K562 (cell line): ENCODE data around the gene SYNGR4. TPM values are rescaled to one million over a fixed set of nuclear protein-coding genes. Genes with fewer than 3 reads are reported as not detected.
A peak's percentile ranks its signal among the peaks of the same experiment; 100 is the strongest.

ENCODE experiments used
- CBX3 ChIP-seq, 2 experiments: IDR thresholded peaks; 1 replicate in 1 of 2; 2 replicates in 1 of 2; pipeline ENCODE4 v1.6.1; 2012; ENCODE audit warnings: inconsistent platforms in 2 of 2, low read length in 2 of 2, borderline replicate concordance in 1 of 2, control low read depth in 1 of 2
- ZNF436 ChIP-seq: fragments of 250-450, 450-650 bp; sonication (Bioruptor Pico); formaldehyde crosslinking; IDR thresholded peaks from 2 replicates; pipeline ENCODE4 v1.7.0; 2020; ENCODE audit warnings: mild to moderate bottlenecking
- ZNF785 ChIP-seq: fragments of 250-450 bp; sonication (Bioruptor Pico); IDR thresholded peaks from 2 replicates; pipeline ENCODE4 v1.4.0; 2020; ENCODE audit warnings: mild to moderate bottlenecking
- polyA plus RNA-seq, 8 experiments: library from polyadenylated mRNA; depleted of rRNA in 4 of 8; stranded (reverse) in 5 of 8; unstranded in 3 of 8; fragments of >200 nt; fragmentation: Nextera tagmentation in 2 of 8; fragmentation: Illumina TruSeq in 1 of 8; extraction: Ambion mirVana in 2 of 8; extraction: Trizol in 1 of 8; gene quantifications; 2 replicates each; pipeline versions ENCODE4 v1.2.1 to v1.2.3, GENCODE V29; 2011 to 2014; ENCODE audit warnings: inconsistent platforms in 1 of 8, missing spikeins in 1 of 8
- total RNA-seq, 7 experiments: library from RNA; depleted of rRNA in 6 of 7; stranded (reverse); fragments of >200 nt in 6 of 7; fragmentation: Illumina TruSeq in 2 of 7; extraction: Trizol in 2 of 7; gene quantifications; 2 replicates each; pipeline versions ENCODE4 v1.2.1 to v1.2.3, GENCODE V29; 2011 to 2021; ENCODE audit warnings: low replicate concordance in 1 of 7
- TF ChIP-seq, protein P1 (sequence below): fragments of 450-650 bp; IDR thresholded peaks from 2 replicates; pipeline ENCODE4 v1.6.1; 2016; ENCODE audit warnings: mild to moderate bottlenecking, moderate library complexity
- TF ChIP-seq, protein P2 (sequence below): fragments of 250-450 bp; sonication (Bioruptor Pico); IDR thresholded peaks from 2 replicates; pipeline ENCODE4 v1.5.0; 2020; ENCODE audit warnings: mild to moderate bottlenecking

The SYNGR4 gene
- total and polyA plus RNA-seq, 9 of the 15 experiments (the other 6 are each of a cell fraction or from before 2014, with no cell fraction given) = 0.07 to 0.14 TPM; not detected in 7

DNA sequence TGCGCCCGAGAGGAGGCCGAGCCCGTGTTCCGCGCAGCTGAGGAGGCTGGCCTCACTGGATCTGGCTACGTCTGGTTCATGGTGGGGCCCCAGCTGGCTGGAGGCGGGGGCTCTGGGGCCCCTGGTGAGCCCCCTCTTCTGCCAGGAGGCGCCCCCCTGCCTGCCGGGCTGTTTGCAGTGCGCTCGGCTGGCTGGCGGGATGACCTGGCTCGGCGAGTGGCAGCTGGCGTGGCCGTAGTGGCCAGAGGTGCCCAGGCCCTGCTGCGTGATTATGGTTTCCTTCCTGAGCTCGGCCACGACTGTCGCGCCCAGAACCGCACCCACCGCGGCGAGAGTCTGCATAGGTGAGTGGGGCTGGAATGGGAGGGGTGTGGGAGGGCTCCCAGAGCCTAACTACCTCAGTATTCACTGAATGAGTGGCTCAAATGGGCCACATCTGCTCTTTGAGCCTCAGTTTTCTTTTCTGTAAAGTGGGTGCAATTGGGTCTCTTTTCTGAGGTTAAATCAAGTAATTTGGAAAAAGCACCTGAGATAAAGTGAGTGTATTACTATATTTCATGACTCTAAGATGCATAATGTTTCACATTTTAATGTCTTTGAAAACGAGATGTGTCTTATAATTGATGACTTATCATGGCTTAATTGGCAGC is 41.0 kb downstream of the SYNGR4 start (continued):
- TF ChIP-seq, protein P1, sequence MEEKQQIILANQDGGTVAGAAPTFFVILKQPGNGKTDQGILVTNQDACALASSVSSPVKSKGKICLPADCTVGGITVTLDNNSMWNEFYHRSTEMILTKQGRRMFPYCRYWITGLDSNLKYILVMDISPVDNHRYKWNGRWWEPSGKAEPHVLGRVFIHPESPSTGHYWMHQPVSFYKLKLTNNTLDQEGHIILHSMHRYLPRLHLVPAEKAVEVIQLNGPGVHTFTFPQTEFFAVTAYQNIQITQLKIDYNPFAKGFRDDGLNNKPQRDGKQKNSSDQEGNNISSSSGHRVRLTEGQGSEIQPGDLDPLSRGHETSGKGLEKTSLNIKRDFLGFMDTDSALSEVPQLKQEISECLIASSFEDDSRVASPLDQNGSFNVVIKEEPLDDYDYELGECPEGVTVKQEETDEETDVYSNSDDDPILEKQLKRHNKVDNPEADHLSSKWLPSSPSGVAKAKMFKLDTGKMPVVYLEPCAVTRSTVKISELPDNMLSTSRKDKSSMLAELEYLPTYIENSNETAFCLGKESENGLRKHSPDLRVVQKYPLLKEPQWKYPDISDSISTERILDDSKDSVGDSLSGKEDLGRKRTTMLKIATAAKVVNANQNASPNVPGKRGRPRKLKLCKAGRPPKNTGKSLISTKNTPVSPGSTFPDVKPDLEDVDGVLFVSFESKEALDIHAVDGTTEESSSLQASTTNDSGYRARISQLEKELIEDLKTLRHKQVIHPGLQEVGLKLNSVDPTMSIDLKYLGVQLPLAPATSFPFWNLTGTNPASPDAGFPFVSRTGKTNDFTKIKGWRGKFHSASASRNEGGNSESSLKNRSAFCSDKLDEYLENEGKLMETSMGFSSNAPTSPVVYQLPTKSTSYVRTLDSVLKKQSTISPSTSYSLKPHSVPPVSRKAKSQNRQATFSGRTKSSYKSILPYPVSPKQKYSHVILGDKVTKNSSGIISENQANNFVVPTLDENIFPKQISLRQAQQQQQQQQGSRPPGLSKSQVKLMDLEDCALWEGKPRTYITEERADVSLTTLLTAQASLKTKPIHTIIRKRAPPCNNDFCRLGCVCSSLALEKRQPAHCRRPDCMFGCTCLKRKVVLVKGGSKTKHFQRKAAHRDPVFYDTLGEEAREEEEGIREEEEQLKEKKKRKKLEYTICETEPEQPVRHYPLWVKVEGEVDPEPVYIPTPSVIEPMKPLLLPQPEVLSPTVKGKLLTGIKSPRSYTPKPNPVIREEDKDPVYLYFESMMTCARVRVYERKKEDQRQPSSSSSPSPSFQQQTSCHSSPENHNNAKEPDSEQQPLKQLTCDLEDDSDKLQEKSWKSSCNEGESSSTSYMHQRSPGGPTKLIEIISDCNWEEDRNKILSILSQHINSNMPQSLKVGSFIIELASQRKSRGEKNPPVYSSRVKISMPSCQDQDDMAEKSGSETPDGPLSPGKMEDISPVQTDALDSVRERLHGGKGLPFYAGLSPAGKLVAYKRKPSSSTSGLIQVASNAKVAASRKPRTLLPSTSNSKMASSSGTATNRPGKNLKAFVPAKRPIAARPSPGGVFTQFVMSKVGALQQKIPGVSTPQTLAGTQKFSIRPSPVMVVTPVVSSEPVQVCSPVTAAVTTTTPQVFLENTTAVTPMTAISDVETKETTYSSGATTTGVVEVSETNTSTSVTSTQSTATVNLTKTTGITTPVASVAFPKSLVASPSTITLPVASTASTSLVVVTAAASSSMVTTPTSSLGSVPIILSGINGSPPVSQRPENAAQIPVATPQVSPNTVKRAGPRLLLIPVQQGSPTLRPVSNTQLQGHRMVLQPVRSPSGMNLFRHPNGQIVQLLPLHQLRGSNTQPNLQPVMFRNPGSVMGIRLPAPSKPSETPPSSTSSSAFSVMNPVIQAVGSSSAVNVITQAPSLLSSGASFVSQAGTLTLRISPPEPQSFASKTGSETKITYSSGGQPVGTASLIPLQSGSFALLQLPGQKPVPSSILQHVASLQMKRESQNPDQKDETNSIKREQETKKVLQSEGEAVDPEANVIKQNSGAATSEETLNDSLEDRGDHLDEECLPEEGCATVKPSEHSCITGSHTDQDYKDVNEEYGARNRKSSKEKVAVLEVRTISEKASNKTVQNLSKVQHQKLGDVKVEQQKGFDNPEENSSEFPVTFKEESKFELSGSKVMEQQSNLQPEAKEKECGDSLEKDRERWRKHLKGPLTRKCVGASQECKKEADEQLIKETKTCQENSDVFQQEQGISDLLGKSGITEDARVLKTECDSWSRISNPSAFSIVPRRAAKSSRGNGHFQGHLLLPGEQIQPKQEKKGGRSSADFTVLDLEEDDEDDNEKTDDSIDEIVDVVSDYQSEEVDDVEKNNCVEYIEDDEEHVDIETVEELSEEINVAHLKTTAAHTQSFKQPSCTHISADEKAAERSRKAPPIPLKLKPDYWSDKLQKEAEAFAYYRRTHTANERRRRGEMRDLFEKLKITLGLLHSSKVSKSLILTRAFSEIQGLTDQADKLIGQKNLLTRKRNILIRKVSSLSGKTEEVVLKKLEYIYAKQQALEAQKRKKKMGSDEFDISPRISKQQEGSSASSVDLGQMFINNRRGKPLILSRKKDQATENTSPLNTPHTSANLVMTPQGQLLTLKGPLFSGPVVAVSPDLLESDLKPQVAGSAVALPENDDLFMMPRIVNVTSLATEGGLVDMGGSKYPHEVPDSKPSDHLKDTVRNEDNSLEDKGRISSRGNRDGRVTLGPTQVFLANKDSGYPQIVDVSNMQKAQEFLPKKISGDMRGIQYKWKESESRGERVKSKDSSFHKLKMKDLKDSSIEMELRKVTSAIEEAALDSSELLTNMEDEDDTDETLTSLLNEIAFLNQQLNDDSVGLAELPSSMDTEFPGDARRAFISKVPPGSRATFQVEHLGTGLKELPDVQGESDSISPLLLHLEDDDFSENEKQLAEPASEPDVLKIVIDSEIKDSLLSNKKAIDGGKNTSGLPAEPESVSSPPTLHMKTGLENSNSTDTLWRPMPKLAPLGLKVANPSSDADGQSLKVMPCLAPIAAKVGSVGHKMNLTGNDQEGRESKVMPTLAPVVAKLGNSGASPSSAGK = no peak
- no peak for TF ChIP-seq ZNF436 (CRISPR knock-in tag)
- TF ChIP-seq CBX3 (IDR thresholded peaks at IDR 0.05; ENCODE audit: borderline replicate concordance in 1 of 2, low read length in 2 of 2) = 0 out of 3 replicates have a peak, but pooled peaks of 1 of the 2 experiments have one; percentile 21
- TF ChIP-seq ZNF785 (CRISPR knock-in tag) = no peak
- TF ChIP-seq, protein P2, sequence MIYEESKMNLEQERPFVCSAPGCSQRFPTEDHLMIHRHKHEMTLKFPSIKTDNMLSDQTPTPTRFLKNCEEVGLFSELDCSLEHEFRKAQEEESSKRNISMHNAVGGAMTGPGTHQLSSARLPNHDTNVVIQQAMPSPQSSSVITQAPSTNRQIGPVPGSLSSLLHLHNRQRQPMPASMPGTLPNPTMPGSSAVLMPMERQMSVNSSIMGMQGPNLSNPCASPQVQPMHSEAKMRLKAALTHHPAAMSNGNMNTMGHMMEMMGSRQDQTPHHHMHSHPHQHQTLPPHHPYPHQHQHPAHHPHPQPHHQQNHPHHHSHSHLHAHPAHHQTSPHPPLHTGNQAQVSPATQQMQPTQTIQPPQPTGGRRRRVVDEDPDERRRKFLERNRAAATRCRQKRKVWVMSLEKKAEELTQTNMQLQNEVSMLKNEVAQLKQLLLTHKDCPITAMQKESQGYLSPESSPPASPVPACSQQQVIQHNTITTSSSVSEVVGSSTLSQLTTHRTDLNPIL (CRISPR knock-in tag) = no peak
